Limb (tissue), 2 donors: ENCODE measurements around the gene KCNN3.
A peak's percentile ranks its signal among the peaks of the same experiment; 100 is the strongest.

Experiments used
- DNase-seq, 2 donors: peaks; one replicate each; pipeline ENCODE4 v3.0.0-alpha.2; 2016; ENCODE audit errors: extremely low spot score in 2 of 2

Gene KCNN3

DNA sequence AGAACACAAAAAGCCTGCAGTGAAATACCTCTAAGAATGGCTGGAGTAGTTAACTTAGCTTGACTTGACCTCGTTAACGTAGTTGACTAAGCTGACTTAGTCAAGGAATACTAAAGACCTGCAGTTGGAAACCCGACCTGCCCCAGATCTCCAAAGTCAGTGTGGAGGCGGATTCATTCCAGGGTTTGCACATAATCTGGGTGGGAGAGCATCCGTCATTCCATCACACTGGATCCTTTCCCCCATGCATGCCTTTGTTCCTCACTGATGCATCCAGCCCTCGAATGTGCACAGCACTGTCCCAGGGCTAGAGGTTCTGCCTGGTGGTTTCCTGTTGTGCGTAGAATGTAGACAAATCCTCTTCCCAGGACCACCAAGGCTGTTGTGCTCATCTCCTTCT is 76.4 kb downstream of the KCNN3 start:
- no peak for DNase-seq

DNA sequence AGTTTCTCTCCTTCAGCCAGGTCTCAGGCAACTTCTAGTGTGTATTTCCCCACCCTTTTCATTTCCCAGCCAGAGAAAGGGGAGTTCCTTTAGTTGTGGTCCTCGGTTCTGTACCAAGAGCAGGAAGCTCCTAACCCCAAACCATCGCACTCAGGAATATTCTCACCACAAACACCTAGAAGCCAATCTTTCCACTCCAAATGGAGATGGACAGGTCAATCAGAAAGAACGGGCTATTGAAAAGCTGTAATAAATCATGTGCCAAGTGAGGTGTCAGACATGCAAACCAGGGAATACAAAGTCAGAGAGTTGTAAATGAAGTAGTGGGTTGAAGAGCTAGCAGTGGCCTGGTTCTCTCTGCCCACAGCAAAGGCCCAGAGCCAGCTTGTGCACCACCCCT is 77.2 kb downstream of the KCNN3 start:
- DNase-seq: no peak

DNA sequence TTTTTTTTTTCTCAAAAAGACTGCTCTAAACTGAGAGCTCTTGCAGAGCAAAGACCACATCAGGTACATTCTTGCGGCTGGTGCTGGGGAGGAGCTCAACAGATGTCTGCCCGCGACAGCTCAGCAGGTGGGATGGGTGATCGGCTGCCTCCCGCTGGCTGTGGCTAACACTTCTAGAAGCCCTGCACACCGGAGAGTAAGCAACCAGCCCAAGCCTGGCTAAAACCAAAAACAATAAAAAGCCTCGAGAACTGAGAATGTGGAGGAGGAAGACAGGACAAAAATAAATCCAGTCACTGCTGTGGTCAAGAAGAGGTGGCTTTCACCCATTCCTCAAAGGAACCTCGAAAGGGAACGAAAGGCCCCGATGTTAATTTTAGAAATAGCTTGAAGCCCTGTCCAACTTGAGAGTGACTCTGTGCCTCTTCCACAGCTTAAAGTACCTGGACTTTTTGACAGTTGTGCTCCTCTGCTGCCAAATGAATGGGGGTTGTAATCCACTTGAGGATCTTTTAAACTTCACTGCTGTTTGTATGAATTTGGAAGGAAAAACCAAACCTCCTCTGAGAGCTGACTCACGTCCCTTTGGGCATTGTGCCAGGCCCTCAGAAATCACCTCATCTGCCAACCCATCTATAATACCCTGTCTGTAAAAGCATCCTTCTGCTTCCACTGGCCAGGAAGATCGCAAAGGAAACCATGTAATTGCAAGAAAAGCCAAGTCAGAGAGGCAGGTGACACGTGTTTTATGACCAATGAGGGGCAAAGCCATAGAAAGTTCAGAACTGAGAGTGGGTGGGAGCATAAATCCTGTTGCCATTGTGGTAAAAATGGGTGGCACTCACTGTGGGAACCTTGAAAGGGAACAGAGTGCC is 78.6 kb downstream of the KCNN3 start:
- DNase-seq: no peak

DNA sequence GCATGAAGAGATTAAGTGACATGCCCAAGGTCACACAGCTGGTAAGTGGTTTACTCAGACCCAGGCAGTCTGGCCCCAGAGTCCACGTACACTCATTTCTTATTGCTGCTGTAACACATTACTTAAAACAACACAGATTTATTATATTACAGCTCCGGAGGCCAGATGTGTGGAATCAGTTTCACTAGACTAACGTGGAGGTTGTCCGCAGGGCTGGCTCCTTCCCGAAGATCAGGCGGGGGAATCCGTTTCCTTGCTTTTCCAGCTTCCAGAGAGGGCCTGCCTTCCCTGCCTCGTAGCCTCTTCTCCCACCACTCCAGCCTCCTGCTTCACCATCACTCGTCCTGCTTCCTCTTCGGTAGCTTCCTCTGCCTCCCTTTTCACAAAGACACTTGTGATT is 81.2 kb downstream of the KCNN3 start:
- DNase-seq: no peak

GRCh38 chr1:154788110-154788870 is 81.8 kb downstream of the KCNN3 start:
- DNase-seq: no peak

DNA sequence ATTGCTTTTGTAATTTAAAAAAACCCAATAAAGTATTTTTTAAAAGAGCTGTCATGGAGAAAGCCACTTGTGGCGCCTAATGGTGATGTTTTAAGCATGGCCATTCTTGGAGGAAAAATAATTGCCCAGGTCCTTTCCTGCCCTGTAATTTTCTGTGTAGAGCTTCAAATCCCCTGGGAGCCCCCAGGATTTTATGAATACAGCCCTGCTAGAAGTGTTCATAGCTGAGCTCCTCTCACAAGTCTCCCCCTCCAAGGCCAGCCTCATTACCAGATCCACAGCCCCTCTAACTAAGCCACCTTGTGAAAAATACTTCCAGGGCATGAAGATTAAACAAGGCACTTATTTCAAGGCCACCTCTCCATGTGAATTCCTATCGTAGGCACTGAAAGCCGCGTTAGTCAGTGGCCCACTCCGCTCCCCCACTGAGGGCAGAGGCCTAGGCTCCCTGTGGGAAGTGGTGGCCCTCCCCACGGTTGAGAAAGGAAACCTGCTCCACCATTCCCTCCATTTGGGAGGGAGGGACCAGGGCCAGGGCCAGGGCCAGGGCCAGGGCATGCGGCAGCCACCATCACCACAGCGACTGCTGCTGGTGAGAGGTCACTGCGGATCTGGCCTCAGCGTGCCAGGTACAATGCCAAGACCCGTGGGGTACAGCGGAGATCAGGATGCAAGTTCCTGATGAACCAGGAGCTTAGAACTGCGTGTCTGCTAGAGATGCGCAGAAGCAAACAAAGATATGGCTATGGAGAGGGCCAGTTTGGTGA is 83.1 kb downstream of the KCNN3 start:
- no peak for DNase-seq

- no peak for DNase-seq
Measured at GRCh38 chr1:154784924-154785531, 85.1 kb downstream of the KCNN3 start.

DNA sequence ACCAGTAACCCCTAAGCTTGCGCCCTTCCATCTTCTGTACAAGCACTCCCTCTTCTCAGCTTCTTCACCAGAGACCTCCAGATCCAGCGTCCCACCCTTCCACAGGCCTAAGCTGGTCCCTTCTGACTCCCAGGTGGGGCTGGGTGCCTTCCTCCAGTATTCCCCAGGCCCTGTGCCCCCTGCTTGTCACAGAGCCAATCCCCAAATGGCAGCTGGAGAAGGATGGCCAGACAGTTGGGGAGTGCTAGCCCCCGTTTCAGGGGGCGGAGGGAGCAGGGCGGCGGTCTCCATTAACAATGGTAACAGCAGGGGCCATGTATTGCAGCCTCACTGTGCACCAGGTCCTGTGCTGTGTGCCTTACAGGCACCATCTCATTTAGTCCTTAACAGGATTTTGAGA is 85.7 kb downstream of the KCNN3 start:
- DNase-seq: no peak

DNA sequence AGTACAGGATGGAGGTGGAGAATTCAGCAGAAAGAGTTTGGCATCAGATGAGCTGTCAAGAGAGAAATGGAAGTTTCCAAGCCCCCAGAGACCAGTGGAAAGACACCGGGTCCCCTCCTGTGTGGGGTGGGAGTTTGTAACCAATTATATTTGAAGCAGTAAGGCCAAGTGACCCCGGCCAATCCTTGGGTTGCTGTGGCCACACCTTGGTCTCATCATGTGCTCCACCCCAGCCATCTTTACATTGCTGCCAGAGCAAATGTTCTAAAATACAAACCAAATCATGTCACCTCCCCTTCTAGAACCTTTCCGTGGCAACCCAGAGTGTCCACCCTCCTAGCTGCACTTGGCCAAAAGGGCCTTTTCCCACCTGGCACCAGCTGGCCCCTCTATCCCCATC is 86.1 kb downstream of the KCNN3 start:
- no peak for DNase-seq

DNA sequence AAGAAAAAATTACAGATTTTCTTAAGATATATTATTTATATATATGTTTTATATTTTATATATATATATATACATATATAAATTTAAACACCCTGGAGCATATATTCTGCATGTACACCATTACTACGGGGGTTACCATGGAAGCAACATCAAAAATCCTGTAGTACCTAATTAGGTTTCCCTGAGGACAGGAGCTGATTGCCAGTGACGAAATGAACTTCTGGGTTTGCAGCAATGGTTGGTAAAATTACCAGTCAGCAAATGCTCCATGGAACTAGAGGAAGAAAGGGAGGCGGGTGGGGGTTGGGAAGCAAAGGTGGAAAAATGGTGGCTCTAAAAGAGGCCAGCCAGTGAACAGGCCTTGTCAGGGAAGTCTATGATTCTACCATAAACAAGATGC is 89.5 kb downstream of the KCNN3 start:
- no peak for DNase-seq

DNA sequence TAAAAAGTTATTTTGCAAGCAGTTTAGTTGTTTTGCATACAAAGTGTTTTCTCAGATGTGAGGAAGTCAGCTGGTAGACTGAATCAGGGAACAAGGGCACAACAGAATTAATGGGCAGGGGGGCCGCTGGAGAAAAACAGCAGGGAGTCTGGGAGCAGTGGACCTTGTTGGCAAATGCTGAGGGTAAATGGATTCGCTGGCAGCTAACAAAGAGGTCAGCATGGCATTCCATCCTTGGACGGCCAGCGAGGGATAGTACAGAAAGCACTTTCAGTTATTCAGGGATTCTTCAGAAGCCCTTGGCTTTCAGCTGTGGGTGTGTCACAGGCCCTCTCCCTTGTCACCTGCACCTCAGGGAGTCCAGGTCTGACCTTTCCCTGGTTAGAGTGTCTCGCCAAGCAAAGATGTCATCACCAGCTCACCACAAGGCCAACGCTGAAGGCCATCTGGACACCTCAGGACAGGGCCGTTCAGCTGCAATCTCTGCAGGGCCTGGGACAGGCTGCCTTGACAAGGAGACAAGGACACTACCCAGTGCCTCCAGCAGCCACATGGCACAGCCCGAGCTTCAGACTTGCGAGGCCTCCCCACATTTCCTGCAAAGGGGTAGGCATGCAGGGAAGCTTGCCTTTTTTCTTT is 90.4 kb downstream of the KCNN3 start:
- DNase-seq: no peak

DNA sequence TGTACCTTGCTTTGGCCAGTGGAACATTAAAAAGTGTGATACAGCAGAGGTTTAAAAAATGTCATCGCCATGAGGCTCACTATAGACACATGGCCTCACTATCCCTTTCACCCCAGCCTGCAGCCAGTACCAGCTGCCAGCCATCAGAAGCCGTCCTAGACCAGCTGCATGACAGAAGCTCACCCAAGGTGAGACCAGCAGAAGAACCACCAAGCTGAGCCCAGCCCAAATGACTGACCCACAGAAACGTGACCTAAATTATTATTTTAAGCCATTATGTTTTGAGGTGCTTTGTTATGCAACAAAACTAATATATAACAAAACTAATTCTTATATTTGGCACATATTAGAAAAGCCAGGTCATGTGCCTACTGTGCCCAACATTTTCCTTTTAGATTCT is 91.1 kb downstream of the KCNN3 start:
- no peak for DNase-seq

DNA sequence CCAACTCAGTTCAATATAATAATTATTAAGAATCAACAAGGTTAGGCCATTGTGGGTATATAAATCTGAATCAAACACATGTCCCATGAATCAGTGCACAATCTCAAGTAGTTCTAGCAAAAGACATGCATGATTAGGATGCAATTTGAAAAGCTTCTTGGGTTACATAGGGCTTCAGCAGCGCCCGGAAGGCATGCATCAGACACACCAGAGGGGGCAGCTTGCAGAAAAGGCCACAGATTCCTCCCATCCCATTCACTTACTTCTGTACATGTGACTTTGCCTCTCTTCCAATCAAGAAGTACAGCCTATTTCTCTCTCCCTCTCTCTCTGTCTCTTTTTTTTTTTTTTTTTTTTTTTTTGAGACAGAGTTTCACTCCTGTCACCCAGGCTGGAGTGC is 91.8 kb downstream of the KCNN3 start:
- no peak for DNase-seq

DNA sequence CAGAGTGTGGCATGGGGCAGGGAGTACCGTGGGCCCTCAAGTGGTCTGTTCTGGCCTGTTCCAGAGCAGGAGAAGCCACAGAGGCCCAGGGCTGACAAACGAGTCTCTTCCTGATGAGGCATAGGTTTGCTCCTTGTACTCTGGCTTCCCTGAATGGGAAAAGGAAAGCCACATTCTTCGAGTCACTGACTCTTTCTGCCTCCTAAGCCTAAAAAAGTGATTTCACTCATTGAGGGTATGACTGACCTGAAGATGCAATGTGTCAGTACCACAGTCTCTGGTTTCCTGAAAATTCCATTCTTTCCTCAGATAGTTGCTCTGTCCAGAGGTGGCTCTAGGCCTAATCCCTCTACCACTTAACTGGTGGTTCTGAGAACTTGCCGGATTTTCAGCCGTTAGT is 92.3 kb downstream of the KCNN3 start:
- no peak for DNase-seq

DNA sequence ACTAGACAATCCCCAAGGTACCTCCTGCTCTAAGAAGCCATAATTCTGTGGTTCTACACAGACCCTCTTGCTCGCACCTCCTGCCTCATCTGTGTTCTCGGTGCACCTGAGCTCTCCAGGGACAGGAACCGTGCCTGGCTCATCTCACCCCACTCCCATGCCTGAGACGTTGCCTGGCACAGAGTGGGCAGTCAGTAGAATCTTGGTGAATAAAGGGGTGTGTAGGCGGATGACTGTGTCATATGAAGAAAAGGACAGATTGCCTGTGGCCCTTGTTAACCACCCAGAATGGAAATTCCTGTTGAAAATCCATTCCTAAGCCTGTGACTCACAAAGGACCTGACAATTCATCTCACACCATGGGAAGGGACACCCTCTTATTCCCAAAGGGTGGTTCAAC is 92.9 kb downstream of the KCNN3 start:
- DNase-seq: no peak

- DNase-seq: peak; percentile 17 to 54
Measured at GRCh38 chr1:154775621-154776605, 94.2 kb downstream of the KCNN3 start.

GRCh38 chr1:154774175-154774855 is 95.8 kb downstream of the KCNN3 start:
- no peak for DNase-seq

GRCh38 chr1:154773551-154773950 is 96.5 kb downstream of the KCNN3 start:
- DNase-seq: no peak
